Upper lobe of left lung (tissue), 4 donors: ENCODE measurements around the gene BTBD10.

Experiments used
- CTCF ChIP-seq, 6 experiments: fragments of 450-650 bp in 4 of 6; fragments of 200-600 bp in 2 of 6; sonication (generic) in 2 of 6; IDR thresholded peaks; one replicate each; pipeline ENCODE4 v1.5.1; 2016 to 2019; ENCODE audit warnings: antibody characterized with exemption in 6 of 6
- POLR2A ChIP-seq, 4 donors: fragments of 450-650 bp; IDR thresholded peaks; one replicate each; pipeline ENCODE4 v1.5.1; 2016 to 2017; ENCODE audit warnings: antibody characterized with exemption in 4 of 4, mild to moderate bottlenecking in 2 of 4

GRCh38 chr11:13364388-13364787 lies 98.6 kb downstream of the BTBD10 start:
- TF ChIP-seq CTCF (IDR thresholded peaks at IDR 0.05) (no peak), POLR2A (IDR thresholded peaks at IDR 0.05) (no peak)
